Activated T-helper 1 cell treated with Interleukin-2 at 50 U/mL for 16 hours (primary cell): Measurements from ENCODE around the gene RETREG3.
"Not testable (repeated sequence)": the region's sequence is repeated elsewhere in the genome, so short reads cannot be mapped to it uniquely, and the experiment has no call there.

ENCODE experiments used
- DNase-seq: peaks from one replicate; pipeline ENCODE4 v3.0.0-alpha.2; 2020; ENCODE audit warnings: low read depth

RETREG3 gene

GRCh38 chr17:42571435-42572225 is 37.5 kb downstream of the RETREG3 start:
- no peak for DNase-seq

- DNase-seq = no peak
Measured at GRCh38 chr17:42568341-42569111, 40.6 kb downstream of the RETREG3 start.

DNA sequence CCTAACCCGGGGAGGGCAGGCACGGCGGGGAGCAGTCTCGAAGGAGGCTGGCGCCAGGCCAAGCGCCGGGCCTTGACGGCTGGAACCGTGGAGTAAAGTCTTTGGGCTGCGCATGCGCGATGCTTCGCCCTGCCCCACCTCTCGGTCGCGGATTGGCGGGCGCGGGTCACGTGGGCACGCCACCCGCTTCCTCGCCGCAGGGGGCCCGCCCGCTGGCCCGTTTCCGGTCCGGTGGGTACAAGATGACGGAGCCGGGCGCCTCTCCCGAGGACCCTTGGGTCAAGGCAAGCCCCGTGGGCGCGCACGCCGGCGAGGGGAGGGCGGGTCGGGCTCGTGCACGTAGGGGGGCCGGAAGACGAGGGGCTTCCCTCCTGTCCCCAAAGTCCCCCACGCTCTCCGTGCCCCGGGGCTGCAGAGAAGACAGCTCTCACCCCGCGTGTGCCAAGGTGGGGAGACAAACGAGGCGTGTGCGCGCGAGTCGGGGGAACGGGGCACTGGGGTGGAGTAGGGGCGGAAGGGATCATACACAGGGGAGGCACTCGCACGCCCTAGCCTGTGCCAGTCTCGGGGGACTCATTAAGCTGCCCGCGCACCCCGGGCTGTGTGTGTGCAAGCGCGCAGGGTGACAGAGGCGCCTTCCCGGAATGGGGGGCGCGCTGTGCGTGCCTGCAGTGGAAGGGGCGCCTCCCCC is 42.1 kb downstream of the RETREG3 start, which contains the start of gene MLX:
TSS of gene MLX (plus strand) at position 218 of the 691 bp plus-strand sequence. CDS start at position 243, 25 bp downstream.
- DNase-seq = peak; percentile 89

GRCh38 chr17:42566215-42566882 is 42.8 kb downstream of the RETREG3 start:
- DNase-seq = no peak

- no peak for DNase-seq
Measured at GRCh38 chr17:42565523-42566214, 43.5 kb downstream of the RETREG3 start.

DNA sequence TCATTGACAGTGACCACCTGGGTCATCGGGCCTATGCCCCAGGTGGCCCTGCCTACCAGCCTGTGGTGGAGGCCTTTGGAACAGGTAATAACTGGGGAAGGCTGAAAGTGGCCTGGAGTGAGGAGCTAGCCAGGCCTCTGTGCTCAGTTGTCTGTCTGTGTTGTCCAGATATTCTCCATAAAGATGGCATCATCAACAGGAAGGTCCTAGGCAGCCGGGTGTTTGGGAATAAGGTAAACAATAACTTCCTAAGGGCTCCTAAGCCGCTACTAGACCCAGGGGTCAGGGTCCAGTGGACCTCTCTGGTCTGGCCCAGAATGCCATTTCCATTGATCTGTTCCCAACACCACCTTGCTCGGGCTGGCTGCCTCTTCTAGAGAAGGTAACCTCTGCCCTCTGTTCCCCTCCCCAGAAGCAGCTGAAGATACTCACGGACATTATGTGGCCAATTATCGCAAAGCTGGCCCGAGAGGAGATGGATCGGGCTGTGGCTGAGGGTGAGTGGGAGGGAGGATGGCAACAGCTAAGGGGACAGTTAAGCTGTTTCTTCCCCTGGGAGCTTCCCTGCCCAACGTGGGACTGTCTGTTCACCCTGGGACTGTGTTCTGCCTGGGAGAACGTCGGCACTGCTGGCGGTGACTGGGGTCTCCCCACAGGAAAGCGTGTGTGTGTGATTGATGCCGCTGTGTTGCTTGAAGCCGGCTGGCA is 44.2 kb downstream of the RETREG3 start:
- no peak for DNase-seq

GRCh38 chr17:42563950-42564349 is 45.2 kb downstream of the RETREG3 start:
- DNase-seq = no peak

DNA sequence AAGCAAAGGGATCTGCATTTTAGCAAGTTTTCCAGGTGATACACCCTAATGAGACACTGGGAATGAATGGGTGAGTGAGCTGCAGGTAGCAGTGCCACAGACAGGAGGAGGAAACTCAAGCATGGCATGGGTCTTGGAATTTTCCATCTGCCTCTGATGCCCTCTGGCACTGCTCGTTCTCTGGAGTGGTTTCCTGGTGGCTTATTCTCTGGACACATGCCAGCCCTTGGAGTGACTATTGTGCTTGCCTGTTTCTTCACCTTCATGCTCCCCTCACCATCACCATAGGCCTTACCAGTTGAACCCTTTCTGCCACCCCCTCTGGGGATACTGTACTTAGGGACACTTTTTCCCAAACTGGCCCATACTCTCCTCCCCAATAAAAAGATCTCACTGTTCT is 45.6 kb downstream of the RETREG3 start:
- no peak for DNase-seq

GRCh38 chr17:42563143-42563509 is 46.0 kb downstream of the RETREG3 start:
- no peak for DNase-seq

DNA sequence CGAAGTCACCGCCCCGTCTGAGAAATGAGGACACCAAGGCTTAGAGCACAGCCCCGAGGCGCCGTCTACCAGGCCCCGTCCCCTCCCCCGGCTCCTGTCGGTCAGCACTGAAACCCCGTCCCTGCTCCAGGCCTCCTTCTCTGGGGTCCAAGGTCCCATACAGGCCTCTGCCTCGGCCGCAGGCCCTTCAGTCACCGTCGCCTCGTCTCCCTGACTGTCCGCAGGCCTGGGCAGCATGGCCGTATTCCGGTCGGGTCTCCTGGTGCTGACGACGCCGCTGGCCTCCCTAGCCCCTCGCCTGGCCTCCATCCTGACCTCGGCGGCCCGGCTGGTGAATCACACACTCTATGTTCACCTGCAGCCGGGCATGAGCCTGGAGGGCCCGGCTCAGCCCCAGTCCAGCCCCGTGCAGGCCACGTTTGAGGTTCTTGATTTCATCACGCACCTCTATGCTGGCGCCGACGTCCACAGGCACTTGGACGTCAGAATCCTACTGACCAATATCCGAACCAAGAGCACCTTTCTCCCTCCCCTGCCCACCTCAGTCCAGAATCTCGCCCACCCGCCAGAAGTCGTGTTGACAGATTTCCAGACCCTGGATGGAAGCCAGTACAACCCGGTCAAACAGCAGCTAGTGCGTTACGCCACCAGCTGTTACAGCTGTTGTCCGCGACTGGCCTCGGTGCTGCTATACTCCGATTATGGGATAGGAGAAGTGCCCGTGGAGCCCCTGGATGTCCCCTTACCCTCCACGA is 46.6 kb downstream of the RETREG3 start:
- no peak for DNase-seq

DNA sequence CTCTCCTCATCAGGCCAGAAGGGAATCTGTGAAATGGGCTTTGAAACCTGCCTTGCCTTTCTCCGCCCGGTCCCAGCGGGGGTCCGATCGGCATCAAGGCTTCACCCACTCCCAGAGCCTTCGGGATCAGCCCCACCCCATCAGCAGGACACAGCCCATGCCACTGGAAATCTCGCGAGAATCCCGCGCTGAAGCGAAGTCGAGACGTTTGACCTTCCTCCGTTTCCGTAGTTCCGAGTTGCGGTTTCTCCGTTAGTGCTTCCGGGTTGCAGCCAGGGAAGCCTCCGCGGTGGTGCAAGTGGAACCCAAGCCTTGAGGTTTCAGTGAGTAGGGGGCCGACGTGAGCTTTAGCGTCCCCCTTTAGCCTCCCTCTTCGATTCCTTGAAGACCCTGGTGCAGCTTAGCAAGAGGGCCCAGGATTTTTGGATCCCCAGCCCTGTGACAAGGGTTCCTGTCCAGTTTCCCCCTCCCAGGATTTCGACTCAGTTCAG is 47.2 kb downstream of the RETREG3 start, which contains the start of gene COASY:
TSS of gene COASY (plus strand) at position 252 of the 491 bp plus-strand sequence. CDS start 475 bp downstream, outside the sequence.
- DNase-seq = peak; percentile 82

DNA sequence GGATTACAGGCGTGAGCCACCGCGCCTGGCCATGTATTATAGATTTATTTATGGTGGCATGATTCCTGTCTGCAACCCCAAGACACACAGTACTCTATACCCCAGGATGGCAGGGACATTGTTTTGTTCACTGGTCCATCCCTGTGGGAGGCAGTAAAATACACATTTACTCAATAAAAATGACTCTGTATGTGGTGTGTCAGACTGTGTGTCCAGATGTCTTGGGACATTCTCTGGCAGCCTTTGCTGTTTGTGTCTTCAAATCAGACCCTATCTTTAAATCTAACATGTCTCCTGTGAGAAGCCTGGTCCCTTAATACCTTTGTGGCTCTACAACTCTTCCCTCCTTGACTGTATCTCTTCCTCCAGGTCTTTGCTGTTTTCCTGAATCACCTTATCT is 48.9 kb downstream of the RETREG3 start:
- no peak for DNase-seq

DNA sequence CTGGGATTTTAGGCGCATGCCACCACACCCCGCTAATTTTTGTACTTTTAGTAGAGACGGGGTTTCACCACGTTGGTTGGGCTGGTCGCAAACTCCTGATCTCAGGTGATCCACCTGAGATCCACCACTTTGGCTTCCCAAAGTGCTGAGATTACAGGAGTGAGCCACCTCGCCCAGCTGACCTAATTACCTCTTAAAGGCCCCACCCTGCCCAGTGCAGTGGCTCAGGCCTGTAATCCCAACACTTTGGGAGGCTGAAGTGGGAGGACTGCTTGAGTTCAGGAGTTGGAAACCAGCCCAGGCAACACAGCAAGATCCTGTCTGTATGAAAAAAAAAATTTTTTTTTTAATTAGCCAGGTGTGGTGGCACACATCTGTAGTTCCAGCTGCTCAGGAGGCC is 50.1 kb downstream of the RETREG3 start:
- DNase-seq = no peak

GRCh38 chr17:42555961-42556617 is 53.1 kb downstream of the RETREG3 start:
- DNase-seq = not testable (repeated sequence)

- DNase-seq = no peak
Measured at GRCh38 chr17:42555122-42555622, 54.0 kb downstream of the RETREG3 start.

DNA sequence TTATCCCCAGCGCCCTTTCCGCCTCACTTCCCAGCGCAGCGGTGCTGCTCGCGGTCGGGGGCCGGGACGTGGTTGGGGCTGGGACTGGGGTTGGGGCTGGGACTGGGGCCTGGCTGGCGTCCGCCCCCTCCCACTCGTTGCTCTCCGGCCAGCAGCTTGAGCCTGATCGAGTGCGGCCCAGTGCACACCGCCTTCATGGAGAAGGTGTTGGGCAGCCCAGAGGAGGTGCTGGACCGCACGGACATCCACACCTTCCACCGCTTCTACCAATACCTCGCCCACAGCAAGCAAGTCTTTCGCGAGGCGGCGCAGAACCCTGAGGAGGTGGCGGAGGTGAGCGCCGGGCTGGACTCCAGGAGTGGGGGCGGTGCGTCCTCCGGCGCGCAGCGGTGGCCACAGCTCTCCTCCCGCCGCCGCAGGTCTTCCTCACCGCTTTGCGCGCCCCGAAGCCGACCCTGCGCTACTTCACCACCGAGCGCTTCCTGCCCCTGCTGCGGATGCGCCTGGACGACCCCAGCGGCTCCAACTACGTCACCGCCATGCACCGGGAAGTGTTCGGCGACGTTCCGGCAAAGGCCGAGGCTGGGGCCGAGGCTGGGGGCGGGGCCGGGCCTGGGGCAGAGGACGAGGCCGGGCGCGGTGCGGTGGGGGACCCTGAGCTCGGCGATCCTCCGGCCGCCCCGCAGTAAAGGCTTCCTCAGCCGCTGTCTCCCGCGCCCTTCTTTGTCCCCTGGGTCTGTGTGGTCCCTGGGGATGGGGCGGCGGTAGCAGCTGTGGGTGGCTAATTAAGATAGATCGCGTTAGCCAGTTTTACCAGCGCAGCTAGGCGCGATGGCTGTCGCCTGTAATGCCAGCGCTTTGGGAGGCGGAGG is 54.7 kb downstream of the RETREG3 start:
- peak; percentile 57 for DNase-seq

DNA sequence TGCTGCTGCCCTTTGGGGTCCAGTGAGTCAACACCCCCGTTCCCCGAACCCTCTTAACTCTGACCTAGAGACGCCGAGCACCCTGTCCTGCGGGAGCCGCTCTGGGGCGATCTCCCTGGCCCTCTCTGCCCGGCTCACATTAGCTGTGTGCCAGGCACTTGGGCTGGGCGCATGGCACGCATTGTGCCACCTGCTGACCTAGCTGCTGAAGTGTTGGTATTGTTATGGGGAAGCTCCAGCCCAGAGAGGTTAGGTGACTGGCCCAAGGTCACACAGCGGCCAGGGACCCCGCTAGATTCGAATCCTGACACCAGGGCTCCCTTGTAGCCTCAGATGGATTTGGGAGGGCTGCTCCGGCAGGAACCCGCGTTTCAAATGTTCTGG is 55.3 kb downstream of the RETREG3 start:
- DNase-seq = no peak
